Measurements from ENCODE around the gene KL.

Gene KL

DNA sequence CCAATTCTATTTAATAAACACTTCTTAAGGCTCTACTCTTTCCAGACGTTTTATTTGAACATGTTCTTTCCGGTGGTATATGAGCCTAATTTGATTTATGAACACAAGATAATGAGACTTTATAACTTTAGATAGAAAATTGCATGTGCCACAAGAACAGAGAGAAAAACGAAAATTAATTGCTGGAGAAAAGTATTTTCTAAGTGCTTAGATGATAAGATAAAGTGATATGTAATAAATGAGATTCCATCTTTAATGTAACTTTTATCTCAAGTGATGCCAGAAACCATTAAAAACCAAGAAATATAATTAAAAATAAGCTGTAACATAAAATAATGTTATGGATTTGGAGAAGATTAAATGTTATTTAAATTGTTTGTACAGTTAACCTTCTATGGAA lies 33.2 kb upstream of the KL start:
- H3K27me3 ChIP-seq (ENCODE audit: control insufficient read depth in 5 of 5, insufficient read depth in 4 of 5, low read length in 5 of 5): no peaks in the 10 kb centered on the region
- H3K36me3 ChIP-seq (ENCODE audit: control insufficient read depth in 5 of 5, insufficient read depth in 5 of 5, low read length in 5 of 5): no peaks in the 10 kb centered on the region
- H3K4me3 ChIP-seq (ENCODE audit: low read depth in 1 of 5, low read length in 5 of 5): no peak overlapping the region
- H3K27ac ChIP-seq (ENCODE audit: low read depth, low read length): no peak overlapping the region
- no peak overlapping the region for H3K9ac ChIP-seq (ENCODE audit: low read length in 5 of 5)
- no peaks in the 10 kb centered on the region for H3K4me1 ChIP-seq (ENCODE audit: control insufficient read depth in 5 of 5, insufficient read depth in 5 of 5, low read length in 5 of 5)
- peaks cover 0 to 3% (median 0%) of the 10 kb centered on the region in 5 donors for H3K9me3 ChIP-seq (ENCODE audit: control insufficient read depth in 5 of 5, low read length in 5 of 5)

- Histone ChIP-seq H3K27ac (ENCODE audit: low read depth, low read length) (no peak overlapping the region), H3K36me3 (ENCODE audit: control insufficient read depth in 5 of 5, insufficient read depth in 5 of 5, low read length in 5 of 5) (no peaks in the 10 kb centered on the region), H3K9me3 (ENCODE audit: control insufficient read depth in 5 of 5, low read length in 5 of 5) (peaks cover 0 to 3% (median 0%) of the 10 kb centered on the region in 5 donors)
Measured at GRCh38 chr13:32984857-32985626, 31.2 kb upstream of the KL start.

DNA sequence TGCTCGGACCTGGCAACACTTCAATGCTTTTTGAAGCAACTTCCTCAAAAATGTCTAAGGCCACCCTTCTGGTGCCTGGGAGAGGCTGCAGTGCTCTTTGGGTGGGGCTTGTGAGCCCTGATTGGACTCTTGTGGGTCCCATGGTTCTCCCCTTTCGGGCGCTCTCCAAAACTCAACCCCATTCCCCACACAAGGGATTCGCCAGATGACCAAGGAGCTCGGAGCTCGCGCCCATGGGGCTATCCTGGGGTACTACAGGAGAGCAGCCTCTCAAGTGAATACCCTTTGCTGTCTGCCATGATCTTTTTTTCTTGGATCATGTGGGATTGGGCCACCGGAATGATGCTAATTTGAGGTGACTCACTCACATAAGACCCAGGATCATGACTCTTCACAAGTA lies 29.7 kb upstream of the KL start:
- Histone ChIP-seq H3K27me3 (ENCODE audit: control insufficient read depth in 5 of 5, insufficient read depth in 4 of 5, low read length in 5 of 5) (no peaks in the 10 kb centered on the region), H3K4me3 (ENCODE audit: low read depth in 1 of 5, low read length in 5 of 5) (no peak overlapping the region), H3K36me3 (ENCODE audit: control insufficient read depth in 5 of 5, insufficient read depth in 5 of 5, low read length in 5 of 5) (no peaks in the 10 kb centered on the region), H3K4me1 (ENCODE audit: control insufficient read depth in 5 of 5, insufficient read depth in 5 of 5, low read length in 5 of 5) (peaks cover 2 to 12% (median 10%) of the 10 kb centered on the region in 5 donors), H3K9me3 (ENCODE audit: control insufficient read depth in 5 of 5, low read length in 5 of 5) (peaks cover 0 to 3% (median 0%) of the 10 kb centered on the region in 5 donors), H3K27ac (ENCODE audit: low read depth, low read length) (no peak overlapping the region), H3K9ac (ENCODE audit: low read length in 5 of 5) (no peak overlapping the region)

More at GRCh38 chr13:32984857-32985626, 31.2 kb upstream of the KL start:
- no peaks in the 10 kb centered on the region for H3K27me3 ChIP-seq (ENCODE audit: control insufficient read depth in 5 of 5, insufficient read depth in 4 of 5, low read length in 5 of 5)
- H3K4me1 ChIP-seq (ENCODE audit: control insufficient read depth in 5 of 5, insufficient read depth in 5 of 5, low read length in 5 of 5): peaks cover 2 to 12% (median 10%) of the 10 kb centered on the region in 5 donors
- no peak overlapping the region for H3K9ac ChIP-seq (ENCODE audit: low read length in 5 of 5)
- H3K4me3 ChIP-seq (ENCODE audit: low read depth in 1 of 5, low read length in 5 of 5): no peak overlapping the region

GRCh38 chr13:32987462-32987861 lies 28.8 kb upstream of the KL start:
- peaks cover 0 to 3% (median 0%) of the 10 kb centered on the region in 5 donors for H3K9me3 ChIP-seq (ENCODE audit: control insufficient read depth in 5 of 5, low read length in 5 of 5)
- H3K4me3 ChIP-seq (ENCODE audit: low read depth in 1 of 5, low read length in 5 of 5): no peak overlapping the region
- no peak overlapping the region for H3K9ac ChIP-seq (ENCODE audit: low read length in 5 of 5)
- H3K36me3 ChIP-seq (ENCODE audit: control insufficient read depth in 5 of 5, insufficient read depth in 5 of 5, low read length in 5 of 5): no peaks in the 10 kb centered on the region
- peaks cover 2 to 12% (median 10%) of the 10 kb centered on the region in 5 donors for H3K4me1 ChIP-seq (ENCODE audit: control insufficient read depth in 5 of 5, insufficient read depth in 5 of 5, low read length in 5 of 5)
- H3K27me3 ChIP-seq (ENCODE audit: control insufficient read depth in 5 of 5, insufficient read depth in 4 of 5, low read length in 5 of 5): no peaks in the 10 kb centered on the region
- H3K27ac ChIP-seq (ENCODE audit: low read depth, low read length): no peak overlapping the region

DNA sequence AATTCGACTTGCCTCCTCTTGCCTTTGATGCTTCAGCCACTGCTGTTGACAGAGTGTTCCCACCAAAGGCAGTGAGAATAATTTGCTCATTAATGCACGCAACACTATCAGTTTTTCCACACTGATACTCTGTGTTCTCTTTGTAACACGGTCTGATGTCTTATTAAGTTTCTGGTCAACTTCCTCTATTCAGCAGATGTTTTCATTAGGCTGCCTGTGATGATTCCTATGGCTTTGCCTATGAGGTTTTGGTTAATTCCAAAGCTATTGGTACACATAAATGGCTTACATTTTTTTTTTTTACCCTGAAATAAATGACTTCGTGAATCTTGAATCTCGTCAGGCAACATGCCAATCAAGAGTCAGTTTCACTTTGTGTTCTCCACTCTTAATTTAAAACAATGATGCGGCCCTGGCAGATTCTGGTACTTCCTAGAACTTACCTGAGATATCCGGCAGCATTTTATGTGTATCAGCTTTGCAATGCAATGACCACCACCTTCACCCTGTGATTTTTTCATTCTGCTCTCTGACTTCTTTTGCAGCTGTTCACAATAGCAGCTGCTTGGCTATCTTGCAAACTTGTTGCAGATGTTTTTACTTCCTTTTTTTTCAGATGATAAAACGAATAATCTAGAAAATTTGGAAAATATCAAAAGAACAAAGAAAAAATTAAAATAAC lies 27.5 kb upstream of the KL start:
- Histone ChIP-seq H3K9me3 (ENCODE audit: control insufficient read depth in 5 of 5, low read length in 5 of 5) (peaks cover 0 to 3% (median 0%) of the 10 kb centered on the region in 5 donors), H3K9ac (ENCODE audit: low read length in 5 of 5) (peak overlapping the region in 1 of 5 donors; percentile 16), H3K27ac (ENCODE audit: low read depth, low read length) (no peak overlapping the region), H3K27me3 (ENCODE audit: control insufficient read depth in 5 of 5, insufficient read depth in 4 of 5, low read length in 5 of 5) (no peaks in the 10 kb centered on the region), H3K36me3 (ENCODE audit: control insufficient read depth in 5 of 5, insufficient read depth in 5 of 5, low read length in 5 of 5) (no peaks in the 10 kb centered on the region), H3K4me1 (ENCODE audit: control insufficient read depth in 5 of 5, insufficient read depth in 5 of 5, low read length in 5 of 5) (peaks cover 2 to 12% (median 10%) of the 10 kb centered on the region in 5 donors), H3K4me3 (ENCODE audit: low read depth in 1 of 5, low read length in 5 of 5) (peak overlapping the region; percentile 8 to 57 (median 41))

DNA sequence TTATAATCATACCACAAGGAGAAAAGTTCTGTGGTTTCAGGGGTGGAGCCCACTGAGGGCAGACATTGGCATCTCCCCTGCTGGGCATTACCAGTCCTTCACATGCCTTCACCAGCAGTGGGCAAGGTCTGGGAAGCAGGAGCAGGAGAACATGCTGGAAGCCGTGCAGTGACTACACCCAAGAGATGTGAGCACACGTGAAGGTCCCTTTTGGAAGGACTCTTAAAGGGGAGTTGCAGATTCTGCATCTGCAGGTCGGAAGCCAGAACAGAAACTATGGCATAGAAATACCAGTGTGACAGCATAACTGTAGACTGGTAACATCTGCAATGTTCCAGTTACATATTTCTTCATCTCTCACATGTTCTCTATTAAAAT lies 26.9 kb upstream of the KL start:
- H3K4me3 ChIP-seq (ENCODE audit: low read depth in 1 of 5, low read length in 5 of 5): no peak overlapping the region
- peaks cover 0 to 2% (median 0%) of the 10 kb centered on the region in 5 donors for H3K9me3 ChIP-seq (ENCODE audit: control insufficient read depth in 5 of 5, low read length in 5 of 5)
- H3K9ac ChIP-seq (ENCODE audit: low read length in 5 of 5): no peak overlapping the region
- no peak overlapping the region for H3K27ac ChIP-seq (ENCODE audit: low read depth, low read length)
- no peaks in the 10 kb centered on the region for H3K36me3 ChIP-seq (ENCODE audit: control insufficient read depth in 5 of 5, insufficient read depth in 5 of 5, low read length in 5 of 5)
- H3K27me3 ChIP-seq (ENCODE audit: control insufficient read depth in 5 of 5, insufficient read depth in 4 of 5, low read length in 5 of 5): no peaks in the 10 kb centered on the region
- peaks cover 2 to 12% (median 10%) of the 10 kb centered on the region in 5 donors for H3K4me1 ChIP-seq (ENCODE audit: control insufficient read depth in 5 of 5, insufficient read depth in 5 of 5, low read length in 5 of 5)

- H3K27me3 ChIP-seq (ENCODE audit: control insufficient read depth in 5 of 5, insufficient read depth in 4 of 5, low read length in 5 of 5): no peaks in the 10 kb centered on the region
- peaks cover 2 to 12% (median 10%) of the 10 kb centered on the region in 5 donors for H3K4me1 ChIP-seq (ENCODE audit: control insufficient read depth in 5 of 5, insufficient read depth in 5 of 5, low read length in 5 of 5)
- H3K36me3 ChIP-seq (ENCODE audit: control insufficient read depth in 5 of 5, insufficient read depth in 5 of 5, low read length in 5 of 5): no peaks in the 10 kb centered on the region
- H3K9me3 ChIP-seq (ENCODE audit: control insufficient read depth in 5 of 5, low read length in 5 of 5): peaks cover 0 to 2% (median 0%) of the 10 kb centered on the region in 5 donors
- no peak overlapping the region for H3K4me3 ChIP-seq (ENCODE audit: low read depth in 1 of 5, low read length in 5 of 5)
- H3K9ac ChIP-seq (ENCODE audit: low read length in 5 of 5): no peak overlapping the region
- H3K27ac ChIP-seq (ENCODE audit: low read depth, low read length): no peak overlapping the region
Measured at GRCh38 chr13:32989942-32990341, 26.3 kb upstream of the KL start.

DNA sequence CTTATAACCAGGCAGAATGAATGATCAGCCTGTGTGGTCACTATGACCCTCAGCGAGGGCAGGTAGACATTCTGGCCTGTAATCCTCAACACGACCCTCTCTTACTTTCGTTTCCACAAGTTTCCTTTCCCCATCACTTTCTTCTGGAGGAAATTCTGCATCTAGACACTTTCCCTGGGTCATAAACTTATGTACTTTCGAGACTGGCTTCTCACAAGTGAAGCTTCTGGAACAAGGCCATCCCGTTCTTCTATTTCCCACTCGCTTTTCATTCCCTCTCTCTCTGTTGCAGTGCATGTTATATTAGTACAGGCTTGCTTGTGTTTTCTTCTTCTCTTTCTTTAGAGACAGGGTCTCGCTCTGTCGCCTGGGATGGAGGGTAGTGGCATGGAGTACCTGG lies 23.1 kb upstream of the KL start:
- H3K36me3 ChIP-seq (ENCODE audit: control insufficient read depth in 5 of 5, insufficient read depth in 5 of 5, low read length in 5 of 5): no peaks in the 10 kb centered on the region
- no peak overlapping the region for H3K27ac ChIP-seq (ENCODE audit: low read depth, low read length)

GRCh38 chr13:32997399-32997798 lies 18.8 kb upstream of the KL start:
- Histone ChIP-seq H3K27ac (ENCODE audit: low read depth, low read length) (no peak overlapping the region), H3K36me3 (ENCODE audit: control insufficient read depth in 5 of 5, insufficient read depth in 5 of 5, low read length in 5 of 5) (no peaks in the 10 kb centered on the region), H3K27me3 (ENCODE audit: control insufficient read depth in 5 of 5, insufficient read depth in 4 of 5, low read length in 5 of 5) (no peaks in the 10 kb centered on the region), H3K9ac (ENCODE audit: low read length in 5 of 5) (no peak overlapping the region), H3K4me3 (ENCODE audit: low read depth in 1 of 5, low read length in 5 of 5) (no peak overlapping the region), H3K4me1 (ENCODE audit: control insufficient read depth in 5 of 5, insufficient read depth in 5 of 5, low read length in 5 of 5) (no peaks in the 10 kb centered on the region), H3K9me3 (ENCODE audit: control insufficient read depth in 5 of 5, low read length in 5 of 5) (no peaks in the 10 kb centered on the region)

More for the DNA sequence above, 23.1 kb upstream of the KL start:
- Histone ChIP-seq H3K9ac (ENCODE audit: low read length in 5 of 5) (no peak overlapping the region), H3K4me1 (ENCODE audit: control insufficient read depth in 5 of 5, insufficient read depth in 5 of 5, low read length in 5 of 5) (peaks cover 2 to 12% (median 10%) of the 10 kb centered on the region in 5 donors), H3K4me3 (ENCODE audit: low read depth in 1 of 5, low read length in 5 of 5) (no peak overlapping the region), H3K27me3 (ENCODE audit: control insufficient read depth in 5 of 5, insufficient read depth in 4 of 5, low read length in 5 of 5) (no peaks in the 10 kb centered on the region), H3K9me3 (ENCODE audit: control insufficient read depth in 5 of 5, low read length in 5 of 5) (no peaks in the 10 kb centered on the region)

- H3K36me3 ChIP-seq (ENCODE audit: control insufficient read depth in 5 of 5, insufficient read depth in 5 of 5, low read length in 5 of 5): no peaks in the 10 kb centered on the region
- peaks cover 0 to 3% (median 0%) of the 10 kb centered on the region in 5 donors for H3K9me3 ChIP-seq (ENCODE audit: control insufficient read depth in 5 of 5, low read length in 5 of 5)
- no peaks in the 10 kb centered on the region for H3K27me3 ChIP-seq (ENCODE audit: control insufficient read depth in 5 of 5, insufficient read depth in 4 of 5, low read length in 5 of 5)
- H3K4me3 ChIP-seq (ENCODE audit: low read depth in 1 of 5, low read length in 5 of 5): no peak overlapping the region
- H3K9ac ChIP-seq (ENCODE audit: low read length in 5 of 5): no peak overlapping the region
- H3K4me1 ChIP-seq (ENCODE audit: control insufficient read depth in 5 of 5, insufficient read depth in 5 of 5, low read length in 5 of 5): peaks cover under 1 to 6% (median 3%) of the 10 kb centered on the region in 5 donors
- H3K27ac ChIP-seq (ENCODE audit: low read depth, low read length): no peak overlapping the region
Measured at GRCh38 chr13:32998966-32999365, 17.3 kb upstream of the KL start.
